Left renal pelvis (tissue), 4 donors: ENCODE data around the gene POLR2E. TPM values are rescaled to one million over a fixed set of nuclear protein-coding genes. Genes with fewer than 3 reads are reported as not detected.
"Not testable (repeated sequence)": the region's sequence is repeated elsewhere in the genome, so short reads cannot be mapped to it uniquely, and the experiment has no call there.

ENCODE experiments used
- DNase-seq, 4 donors: peaks; one replicate each; pipeline ENCODE4 v3.0.0-alpha.2; 2013; ENCODE audit warnings: low read depth in 4 of 4, low spot score in 3 of 4
- polyA plus RNA-seq, 4 donors: library from polyadenylated mRNA; unstranded; fragments of 120-200 nt; gene quantifications; one replicate each; pipeline ENCODE4 v1.2.1, GENCODE V29; 2013; ENCODE audit not compliant: insufficient read length in 4 of 4

Gene POLR2E
- polyA plus RNA-seq, 4 donors: 106 to 154 (median 145) TPM

DNA sequence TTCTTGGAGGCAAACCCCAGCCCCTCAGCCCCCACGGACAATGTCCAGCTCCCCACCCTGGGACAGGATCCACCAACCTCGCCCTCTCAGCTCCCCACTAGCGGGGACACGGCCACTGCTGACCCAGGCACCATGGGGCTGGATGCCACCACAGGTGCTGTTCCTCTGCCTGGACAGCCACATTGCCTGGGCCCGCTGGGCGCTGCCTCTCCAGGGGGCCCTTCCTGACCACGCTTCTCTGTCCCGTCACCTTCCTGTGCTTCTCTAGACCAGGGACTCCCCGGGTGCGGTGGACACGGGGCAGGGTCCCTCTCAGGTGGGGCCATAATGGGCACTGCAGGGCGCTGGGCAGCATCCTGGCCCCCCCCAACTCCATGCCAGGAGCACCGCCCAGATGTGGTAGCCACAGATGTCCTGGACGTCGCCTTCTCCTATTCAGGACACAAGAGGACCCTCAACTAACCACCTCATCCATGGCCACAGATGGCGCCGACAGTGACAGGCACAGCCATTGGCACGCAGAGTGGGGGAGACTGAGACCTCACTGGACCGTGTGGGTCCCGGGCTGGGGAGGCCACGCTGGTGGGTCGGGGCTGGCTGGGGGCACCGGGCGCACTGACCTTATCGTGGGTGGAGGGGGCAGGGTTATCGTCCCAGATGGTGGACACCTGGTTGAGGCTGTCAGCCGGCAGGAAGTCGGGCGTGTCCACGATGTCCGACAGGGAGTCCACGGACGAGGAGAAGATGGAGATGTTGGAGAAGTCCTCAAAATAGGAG lies 32.0 kb upstream of the POLR2E start:
- no peak for DNase-seq

DNA sequence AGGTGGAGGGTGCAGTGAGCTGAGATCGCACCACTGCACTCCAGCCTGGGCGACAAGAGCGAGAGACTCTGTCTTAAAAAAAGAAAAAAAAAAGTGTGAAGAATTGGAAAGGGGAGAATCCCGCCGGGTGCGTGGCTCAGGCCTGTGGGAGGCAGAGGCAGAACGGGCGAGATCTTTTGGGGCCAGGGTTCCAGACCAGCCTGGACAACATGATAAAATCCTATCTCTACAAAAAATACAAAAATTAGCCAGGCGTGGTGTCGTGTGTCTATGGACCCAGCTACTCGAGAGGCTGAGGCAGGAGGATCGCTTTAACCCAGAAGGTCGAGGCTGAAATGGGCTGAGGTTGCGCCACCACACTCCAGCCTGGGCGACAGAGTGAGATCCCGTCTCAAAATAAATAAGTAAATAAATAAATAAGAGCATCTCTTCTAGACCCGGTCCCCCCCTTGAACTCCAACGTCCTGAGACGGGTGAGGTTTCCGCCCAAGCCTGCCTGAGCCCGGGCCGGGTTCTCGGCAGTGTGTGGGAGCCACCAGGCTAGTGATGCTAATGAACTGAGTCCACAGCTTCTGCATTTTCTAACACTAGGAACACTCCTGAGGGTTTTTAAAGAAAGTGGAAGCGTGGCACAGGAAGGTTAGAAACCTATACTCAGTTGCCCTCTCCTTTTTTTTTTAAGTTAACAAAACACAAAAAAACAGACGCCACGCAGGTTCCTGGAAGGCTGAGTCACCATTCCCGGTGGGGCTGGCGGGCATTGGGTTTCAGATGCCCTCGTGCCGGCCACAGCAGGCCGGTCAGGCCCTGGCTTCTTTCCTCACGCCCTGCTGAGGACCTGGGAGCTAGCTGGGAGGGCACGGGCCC lies 30.7 kb upstream of the POLR2E start:
- DNase-seq: no peak

DNA sequence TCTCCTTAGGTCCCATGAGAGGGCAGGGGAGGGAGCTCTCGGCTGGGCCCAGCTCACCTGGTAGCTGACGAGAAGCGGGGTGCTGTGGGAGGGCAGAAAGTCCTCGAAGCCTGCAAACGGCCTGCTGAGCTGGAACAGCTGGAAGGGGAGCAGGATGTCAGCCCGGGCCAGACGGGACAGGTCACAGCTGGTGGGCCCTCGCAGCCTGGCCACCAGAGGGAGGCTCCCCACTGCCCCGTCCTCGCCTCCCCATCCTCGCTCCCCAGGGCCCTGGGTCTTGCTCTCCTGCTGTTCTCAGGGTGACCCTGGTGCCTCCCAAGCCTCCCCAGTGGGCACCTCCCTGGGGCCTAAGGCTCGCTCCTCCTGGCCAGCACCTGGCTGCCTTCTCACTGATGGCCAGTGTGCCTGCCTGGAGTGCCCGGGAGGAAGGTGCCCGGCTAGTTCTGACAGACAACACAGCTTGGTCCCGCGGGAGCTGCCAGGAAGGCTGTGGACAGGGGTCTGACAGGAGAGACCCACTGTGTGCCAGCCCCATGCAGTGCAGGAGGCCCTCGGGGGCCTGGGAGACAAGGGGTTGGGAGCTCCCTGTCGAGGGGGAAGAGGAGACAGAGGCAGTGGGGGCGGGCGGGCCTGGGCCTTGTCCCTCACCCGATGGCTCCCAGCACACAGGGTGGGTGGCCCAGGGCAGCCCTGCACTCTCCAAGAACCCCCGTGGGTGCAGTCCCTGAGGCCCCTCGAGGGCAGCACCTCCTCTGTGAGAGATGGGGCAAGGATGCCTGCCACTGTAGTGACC lies 28.9 kb upstream of the POLR2E start:
- no peak for DNase-seq

DNA sequence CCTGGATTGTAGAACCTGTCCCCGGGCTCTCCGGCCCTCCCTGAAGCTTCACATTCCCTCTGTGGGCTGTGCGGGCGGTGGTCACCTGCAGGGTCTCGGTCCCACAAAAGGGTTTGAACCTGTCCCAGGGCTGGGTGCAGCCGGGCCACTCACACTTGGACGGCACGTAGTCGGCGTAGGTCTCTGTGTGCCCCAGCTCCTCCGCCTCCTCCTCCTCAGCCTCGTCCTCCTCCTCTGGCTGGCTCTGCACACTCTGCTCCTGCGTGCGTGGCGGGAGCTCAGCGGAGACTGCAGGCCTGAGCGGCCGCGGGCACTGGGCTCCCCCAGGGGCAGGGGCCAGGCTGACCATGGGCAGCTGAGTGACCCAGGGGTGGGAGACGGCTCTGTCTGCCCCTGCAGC lies 28.2 kb upstream of the POLR2E start:
- no peak for DNase-seq

DNA sequence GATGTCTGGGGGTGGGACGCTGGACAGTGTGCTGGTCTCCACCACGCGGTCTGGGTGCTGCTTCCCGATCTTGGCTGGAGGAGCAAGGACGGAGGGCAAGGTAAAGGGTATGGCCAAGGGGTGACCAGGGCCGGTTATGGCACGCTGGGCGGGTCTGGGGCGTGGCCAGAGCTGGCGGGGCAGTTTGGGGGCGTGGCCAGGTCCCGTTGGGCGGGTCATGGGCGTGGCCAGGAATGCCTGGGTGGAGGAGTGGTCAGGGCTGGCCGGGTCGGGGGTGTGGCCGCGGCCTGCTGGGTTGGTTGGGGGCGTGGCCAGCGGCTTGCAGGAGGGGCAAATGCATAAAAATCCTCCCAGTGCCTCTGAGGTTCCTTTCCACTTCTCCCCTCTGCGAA lies 27.8 kb upstream of the POLR2E start:
- no peak for DNase-seq

DNA sequence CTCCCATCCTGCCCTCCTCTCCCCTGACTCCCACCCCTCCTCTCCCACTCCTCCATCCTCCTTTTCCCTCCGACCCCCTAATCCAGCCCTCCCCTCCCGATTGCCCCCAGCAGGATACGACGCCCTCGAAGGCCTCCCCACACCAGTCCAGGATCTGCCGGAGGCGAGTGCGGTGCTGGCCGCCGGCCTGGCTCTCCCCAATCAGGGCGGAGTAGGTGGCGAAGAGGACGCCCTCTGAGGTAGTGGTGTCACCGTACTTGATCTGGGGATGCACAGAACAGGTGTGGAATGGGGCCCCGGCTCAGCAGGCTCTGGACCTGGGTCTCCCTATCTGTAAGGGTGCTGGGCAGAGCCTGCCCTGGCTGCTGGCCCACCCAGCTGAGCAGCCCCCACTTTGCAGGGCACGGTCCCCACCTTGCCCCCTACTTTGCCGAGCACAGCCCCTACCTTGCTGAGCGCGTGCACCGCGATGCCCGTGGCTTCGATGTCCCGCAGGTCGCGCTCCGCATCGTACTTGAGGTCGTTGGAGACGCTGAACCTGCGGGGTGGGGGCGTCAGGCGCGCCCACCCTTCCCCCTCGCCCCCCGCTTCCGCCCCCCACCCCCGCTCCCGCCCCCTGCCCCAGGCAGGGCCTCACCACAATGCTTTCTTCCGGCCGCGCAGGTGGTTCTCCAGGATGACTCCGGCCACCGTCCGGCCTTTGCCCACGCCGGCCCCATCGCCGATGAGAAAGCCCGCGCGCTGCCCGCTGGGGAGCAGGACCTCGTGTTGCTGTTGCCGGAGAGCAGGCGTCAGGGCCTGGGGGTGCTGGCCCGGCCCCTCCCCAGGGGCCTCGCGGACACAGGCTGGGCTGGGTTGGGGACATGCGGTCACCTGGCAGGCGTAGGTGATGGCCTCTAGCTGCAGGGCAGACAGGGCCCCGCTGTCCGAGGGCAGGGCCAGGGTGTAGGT lies 27.1 kb upstream of the POLR2E start:
- DNase-seq: no peak

DNA sequence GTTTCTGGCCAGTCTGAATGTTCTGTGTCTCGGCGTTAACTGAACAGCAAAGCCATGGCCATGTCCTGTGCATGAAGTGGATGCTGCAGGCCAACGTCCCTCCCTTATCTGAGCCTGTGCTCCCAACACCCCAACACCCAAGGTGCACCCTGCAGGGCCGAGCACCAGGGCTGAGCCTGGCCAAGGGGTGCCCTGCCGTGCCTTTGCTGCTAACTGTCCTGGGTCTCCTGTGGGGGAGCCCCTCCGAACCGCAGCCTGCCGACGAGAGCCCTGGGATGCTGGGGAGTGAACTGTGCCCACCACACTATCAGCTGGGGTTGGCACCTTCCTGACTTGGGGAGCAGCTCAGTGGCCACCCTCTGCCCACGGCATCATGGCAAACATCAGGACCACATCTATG lies 26.2 kb upstream of the POLR2E start:
- DNase-seq: no peak

DNA sequence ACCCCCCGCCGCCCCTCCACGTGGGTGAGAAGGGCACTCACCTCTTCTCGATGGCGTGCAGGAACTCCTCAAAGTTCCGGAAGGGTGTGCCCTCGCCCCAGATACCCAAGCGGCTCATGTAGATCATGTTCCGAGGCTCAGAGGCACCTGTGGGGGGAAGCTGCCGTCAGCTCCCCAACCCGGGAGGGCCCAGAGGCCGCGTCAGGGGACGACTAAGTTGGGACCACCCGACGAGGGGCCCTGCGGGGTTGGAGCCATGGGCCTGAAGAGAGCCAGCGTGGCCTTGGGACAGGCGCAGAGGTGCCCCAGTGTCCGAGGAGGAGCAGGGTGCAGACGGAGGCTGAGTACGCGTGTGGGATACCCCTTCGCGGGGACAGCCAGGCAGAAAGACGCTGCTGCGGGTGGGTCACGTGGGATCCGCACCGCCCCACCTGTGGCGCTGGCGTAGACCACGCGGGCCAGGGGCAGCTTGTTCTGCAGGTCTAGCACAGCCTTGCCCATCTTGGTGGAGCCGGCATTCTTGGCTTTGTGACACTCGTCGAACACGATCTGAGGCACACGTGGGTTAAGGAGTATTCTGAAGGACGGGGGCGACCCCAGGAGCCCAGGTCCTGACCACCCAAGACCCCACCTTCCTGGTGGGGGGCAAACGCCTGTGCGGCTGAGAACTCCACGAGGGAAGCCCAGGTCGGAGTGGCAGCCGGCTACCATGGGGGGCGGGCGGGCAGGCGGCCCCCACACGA lies 24.5 kb upstream of the POLR2E start:
- no peak for DNase-seq

DNA sequence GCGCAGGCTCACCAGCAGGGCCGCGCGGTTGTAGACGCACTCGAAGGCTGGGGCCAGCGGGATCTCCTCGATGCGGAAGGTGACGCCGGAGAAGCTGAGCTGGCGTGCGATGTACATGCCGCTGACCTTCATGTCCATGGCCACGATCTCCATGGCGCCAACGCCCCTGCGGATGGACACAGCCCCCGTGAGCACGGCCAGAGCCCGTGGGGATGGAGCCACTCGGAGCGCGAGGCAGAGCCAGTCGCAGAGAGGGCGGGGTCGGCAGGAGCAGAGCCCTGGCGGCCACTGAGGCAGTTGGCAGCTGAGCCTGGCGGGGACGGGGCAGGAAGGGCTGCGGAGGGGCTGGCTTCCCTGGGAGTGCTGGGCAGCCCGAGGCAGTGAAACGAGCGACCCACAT lies 23.8 kb upstream of the POLR2E start:
- DNase-seq: no peak

DNA sequence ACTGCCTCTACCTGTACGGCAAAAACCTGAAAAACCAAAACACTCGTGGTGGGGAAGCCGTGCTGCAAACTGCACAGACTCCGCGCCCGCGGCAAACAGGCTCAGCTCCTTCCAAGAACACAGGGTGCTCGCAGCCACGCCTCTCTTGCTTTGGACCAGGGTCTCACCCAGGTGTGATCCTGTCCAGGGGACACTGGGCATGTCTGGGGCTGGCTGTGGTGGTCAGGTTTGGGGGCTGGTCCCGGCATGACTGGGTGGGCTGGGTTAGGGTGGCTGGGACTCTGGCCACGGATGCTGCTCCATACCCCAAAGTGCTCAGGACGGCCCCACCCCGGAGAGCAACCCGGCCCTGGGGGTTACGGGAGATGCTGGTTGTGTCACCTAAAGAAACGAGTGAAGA lies 22.5 kb upstream of the POLR2E start:
- DNase-seq: no peak

DNA sequence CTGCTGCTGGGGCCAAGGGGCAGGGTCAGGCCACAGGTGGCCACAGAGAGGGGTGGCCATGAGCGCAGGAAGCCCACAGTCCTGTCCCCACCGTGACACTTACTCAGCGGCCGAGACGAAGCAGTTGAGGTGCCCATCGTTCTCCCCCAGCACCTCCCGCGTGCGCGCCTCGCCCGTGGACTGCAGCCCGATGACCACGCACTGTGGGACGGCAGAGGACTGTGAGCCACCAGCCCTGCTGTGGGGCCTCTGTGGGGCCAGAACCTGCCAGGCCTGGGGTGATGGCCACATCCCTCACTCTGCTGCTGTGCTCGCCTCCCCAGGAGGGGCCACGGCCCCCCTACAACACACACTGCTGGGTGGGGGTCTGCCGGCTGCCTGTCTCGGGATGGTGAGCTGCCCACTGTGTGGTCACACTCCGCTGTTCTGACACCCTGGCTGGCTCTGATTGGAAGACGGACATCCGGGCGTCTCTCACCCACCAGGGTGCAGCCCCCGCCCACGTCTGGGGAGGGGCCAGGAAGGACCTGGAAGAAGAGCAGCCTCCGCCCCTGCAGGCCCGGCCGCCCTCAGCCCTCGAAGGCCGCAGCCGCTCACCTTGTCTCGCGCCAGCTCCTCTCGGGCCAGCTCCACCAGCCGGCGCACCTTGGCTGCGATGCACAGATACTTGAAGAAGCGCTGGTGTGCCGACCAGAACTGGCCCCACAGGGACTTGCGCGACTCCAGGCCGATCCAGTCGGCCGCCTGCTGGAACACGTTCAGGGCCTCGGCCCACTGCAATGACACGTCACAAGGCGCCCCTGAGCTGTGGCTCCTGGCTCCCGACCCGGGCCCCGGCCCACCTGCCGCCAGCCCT lies 21.8 kb upstream of the POLR2E start:
- no peak for DNase-seq

DNA sequence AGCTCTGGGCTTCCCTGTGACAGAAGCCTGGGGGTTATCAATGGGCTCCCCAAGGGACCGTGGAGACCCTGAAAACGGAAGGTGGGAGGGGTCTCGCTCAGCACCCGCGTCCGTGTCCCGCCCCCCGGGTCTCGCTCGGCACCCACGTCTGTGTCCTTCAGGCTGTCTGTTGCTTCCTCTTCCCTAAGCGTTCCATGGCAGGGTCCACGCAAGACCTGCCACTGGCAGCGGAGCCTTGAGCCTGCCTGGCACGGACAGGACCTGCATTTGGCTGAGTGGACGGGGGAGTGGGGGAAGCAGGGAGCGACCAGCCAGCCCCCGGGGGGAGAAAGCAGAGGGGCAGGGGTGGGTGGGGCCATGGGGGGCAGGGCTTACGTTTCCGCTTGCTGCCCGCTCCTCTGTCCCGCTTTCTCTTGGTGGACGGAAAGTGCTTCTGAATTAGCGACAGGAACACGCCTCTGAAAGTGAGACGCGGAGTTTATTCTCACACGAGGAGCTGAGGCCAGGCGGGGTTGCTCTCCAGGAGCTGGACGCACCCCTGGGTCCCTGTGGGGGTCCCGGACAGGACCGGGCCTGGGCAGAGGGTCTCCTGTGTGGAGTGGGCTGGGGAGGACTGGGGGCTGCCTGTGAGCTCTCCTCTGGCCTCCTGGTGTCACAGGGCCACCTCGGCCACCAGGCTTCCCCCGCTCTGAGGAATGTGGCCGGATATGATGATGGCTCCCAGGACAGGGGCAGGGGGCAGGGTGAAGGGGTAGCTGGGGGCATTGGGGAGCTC lies 20.7 kb upstream of the POLR2E start:
- DNase-seq: no peak

DNA sequence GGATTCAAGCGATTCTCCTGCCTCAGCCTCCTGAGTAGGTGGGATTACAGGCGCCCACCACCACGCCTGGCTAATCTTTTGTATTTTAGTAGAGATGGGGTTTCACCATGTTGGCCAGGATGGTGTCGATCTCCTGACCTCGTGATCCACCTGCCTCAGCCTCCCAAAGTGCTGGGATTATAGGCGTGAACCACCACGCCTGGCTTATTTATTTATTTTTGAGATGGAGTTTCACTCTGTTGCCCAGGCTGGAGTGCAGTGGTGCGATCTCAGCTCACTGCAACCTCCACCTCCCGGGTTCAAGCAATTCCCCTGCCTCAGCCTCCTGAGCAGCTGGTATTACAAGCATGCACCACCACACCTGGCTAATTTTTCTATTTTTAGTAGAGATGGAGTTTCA lies 19.6 kb upstream of the POLR2E start:
- not testable (repeated sequence) for DNase-seq

DNA sequence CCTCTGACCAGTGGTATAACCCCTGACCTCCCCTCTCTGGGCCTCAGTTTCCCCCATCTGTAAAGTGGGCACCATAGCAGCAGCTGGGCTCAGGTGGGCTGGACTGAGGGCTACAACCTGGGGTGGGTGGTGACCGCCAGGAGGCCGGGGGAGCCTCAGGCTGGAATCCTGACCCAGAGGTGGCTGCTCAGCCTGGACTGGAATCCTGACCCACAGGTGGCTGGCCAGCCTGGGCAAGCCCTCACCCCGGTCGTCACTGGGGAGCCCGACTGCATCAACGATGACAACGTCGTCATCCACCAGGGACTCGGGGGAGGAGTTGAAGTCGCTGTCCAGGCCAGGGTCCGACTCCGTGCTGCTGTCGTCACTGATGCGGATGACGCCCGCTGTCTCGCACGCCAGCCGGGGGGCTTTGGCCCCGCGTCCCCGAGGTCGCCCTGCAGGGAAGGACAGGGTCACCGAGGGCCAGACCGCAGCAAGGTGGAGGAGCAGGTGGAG lies 18.9 kb upstream of the POLR2E start:
- no peak for DNase-seq

DNA sequence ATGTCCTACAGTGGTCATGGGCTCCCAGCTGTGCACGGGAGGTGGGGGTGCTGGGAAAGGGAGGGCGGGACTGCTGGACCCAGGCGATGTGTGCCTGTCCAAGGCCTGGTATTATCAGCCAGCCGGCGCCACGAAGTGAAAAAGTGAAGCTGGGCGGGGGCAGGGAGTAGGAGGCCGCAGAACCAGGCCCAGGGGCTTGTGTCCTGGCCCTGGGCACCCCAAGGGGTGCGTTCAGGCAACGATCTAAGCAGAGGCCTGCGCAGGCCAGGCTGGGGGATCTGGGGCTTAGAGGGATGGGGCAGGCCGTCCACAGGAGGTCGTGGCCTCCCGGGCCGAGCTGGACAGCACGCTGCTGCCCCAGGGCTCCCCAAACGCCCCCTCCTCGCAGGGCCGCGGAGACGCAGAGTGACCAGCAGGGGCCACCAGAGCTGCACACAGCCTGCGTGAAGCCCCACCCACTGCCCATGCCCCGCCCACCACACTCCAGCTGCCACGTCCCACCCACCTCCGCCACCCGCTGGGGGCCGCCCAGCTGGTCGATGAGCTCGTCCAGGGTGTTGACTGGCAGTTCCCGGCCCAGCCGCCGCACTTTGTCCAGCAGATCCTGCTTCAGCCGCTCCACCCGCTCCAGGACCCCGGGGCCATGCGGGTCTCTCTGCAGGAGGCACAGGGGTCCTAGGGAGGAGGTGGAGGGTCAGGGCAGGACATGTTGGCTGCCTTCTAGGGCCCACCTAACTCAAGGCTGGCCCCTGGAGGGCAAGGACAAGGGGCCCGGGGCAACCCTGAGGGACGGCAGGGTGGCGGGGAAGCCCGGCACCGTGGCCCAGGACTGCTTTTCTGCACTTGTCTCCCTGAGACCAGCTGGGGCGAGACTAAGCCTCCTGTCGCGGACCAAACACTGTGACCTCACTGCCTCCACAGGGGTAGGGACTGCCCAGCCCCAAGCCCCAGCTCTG lies 18.1 kb upstream of the POLR2E start:
- peak; percentile 76 to 85 (median 78) for DNase-seq

DNA sequence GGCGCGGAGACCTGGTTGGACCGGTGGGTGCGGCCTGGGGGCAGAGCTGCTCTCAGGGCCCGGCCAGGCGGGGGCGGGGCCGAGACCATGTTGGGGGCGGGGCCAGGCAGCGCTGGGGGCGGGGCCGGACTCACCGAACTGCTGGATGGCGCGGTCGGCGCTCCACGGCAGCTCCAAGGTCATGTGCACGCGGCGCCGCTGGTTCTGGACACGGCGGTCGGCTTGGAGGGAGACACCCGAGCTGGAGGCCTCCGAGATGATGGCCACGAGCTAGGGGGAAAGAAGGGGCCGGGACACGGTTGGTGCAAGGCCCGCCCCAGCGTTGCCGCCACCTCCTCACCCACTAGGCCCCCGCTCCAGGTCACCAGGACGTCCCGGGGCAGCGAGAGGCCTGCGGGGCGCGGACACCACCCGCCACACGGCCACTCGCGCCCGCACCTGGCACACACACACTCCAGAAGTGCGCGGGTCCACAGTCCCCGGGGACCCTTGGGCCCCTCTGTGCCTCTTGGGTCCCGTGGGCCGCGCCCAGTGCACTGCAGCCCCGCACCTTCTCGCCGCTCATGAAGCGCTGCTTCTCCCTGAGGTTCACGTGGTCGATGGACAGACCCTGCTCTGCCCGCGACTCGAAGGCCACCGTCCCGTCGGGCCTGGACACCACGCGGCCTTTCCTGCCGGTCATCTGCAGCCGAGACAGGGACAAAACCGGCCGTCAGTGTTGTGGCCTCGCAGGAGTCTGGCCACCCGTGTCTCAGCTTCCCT lies 17.3 kb upstream of the POLR2E start:
- DNase-seq: no peak
